GM12878 (cell line): Measurements from ENCODE around the gene SATB2. TPM values are rescaled to one million over a fixed set of nuclear protein-coding genes. Genes with fewer than 3 reads are reported as not detected.

Source experiments
- ATAC-seq: fragments of 200-7000 bp; cut with Tn5 transposase; 3 replicates; pipeline ENCODE4 v1.9.1; 2020; ENCODE audit warnings: mild to moderate bottlenecking, moderate library complexity
- BruUV-seq: library from RNA; stranded (reverse); fragments of 400-500 nt; replicated peaks from 2 replicates; lab custom pipeline; 2021; lab: Mats Ljungman, UMichigan
- CTCF ChIA-PET: fragments of 300-600 bp; sonication (Branson Sonifier 250); formaldehyde crosslinking; extraction: SDS; loops from one replicate; lab custom pipeline; 2021; ENCODE audit warnings: inconsistent platforms; lab: Yijun Ruan, JAX
- POLR2A ChIA-PET: fragments of 350-600 bp; formaldehyde crosslinking; extraction: SDS; loops from one replicate; lab custom pipeline; 2021; ENCODE audit warnings: inconsistent platforms; lab: Charles Lee
- RAD21 ChIA-PET: fragments of 300-600 bp; sonication (Branson Sonifier 250); formaldehyde crosslinking; loops from one replicate; lab custom pipeline; 2023; ENCODE audit warnings: antibody characterized with exemption; ENCODE audit not compliant: unreplicated experiment; lab: Charles Lee
- SMC1A ChIA-PET: fragments of 300-600 bp; sonication (Branson Sonifier 250); formaldehyde crosslinking; loops from one replicate; lab custom pipeline; 2023; ENCODE audit not compliant: unreplicated experiment, uncharacterized antibody; lab: Charles Lee
- DNase-seq: peaks from one replicate; pipeline ENCODE4 v3.0.0-alpha.2; 2011; ENCODE audit warnings: low read depth, low spot score
- FAIRE-seq: peaks from 3 replicates; lab custom pipeline; 2011; peaks lifted over from hg19 to GRCh38; lab: Jason Lieb, UNC
- H2AFZ ChIP-seq: 2 replicates; pipeline ENCODE4 v1.6.0; 2011; ENCODE audit warnings: low read depth, low read length, control low read depth; ENCODE audit not compliant: control insufficient read depth
- H3K27ac ChIP-seq: 2 replicates; pipeline ENCODE4 v1.5.1; 2011; ENCODE audit warnings: control low read depth; ENCODE audit not compliant: control insufficient read depth, insufficient read depth
- H3K27me3 ChIP-seq, 2 experiments: replicated peaks in 1 of 2; 2 replicates each; pipeline versions ENCODE4 v1.6.0 to v1.6.1; 2011; ENCODE audit warnings: low read length in 1 of 2; ENCODE audit not compliant: control insufficient read depth in 2 of 2, insufficient read depth in 2 of 2
- H3K36me3 ChIP-seq, 2 experiments: 2 replicates each; pipeline ENCODE4 v1.5.1; 2011; ENCODE audit warnings: low read length in 1 of 2; ENCODE audit not compliant: control insufficient read depth in 2 of 2, insufficient read depth in 2 of 2
- H3K4me1 ChIP-seq: 2 replicates; pipeline ENCODE4 v1.6.1; 2011; ENCODE audit warnings: mild to moderate bottlenecking, low read length, moderate library complexity, mixed read lengths; ENCODE audit not compliant: control insufficient read depth, insufficient read depth
- H3K4me2 ChIP-seq: 2 replicates; pipeline ENCODE4 v1.6.0; 2011; ENCODE audit warnings: control low read depth; ENCODE audit not compliant: control insufficient read depth, insufficient read depth
- H3K4me3 ChIP-seq: fragments of 200-600 bp; sonication (generic); 2 replicates; pipeline ENCODE4 v1.5.1; 2016
- H3K79me2 ChIP-seq: 2 replicates; pipeline ENCODE4 v1.6.0; 2011; ENCODE audit warnings: low read length; ENCODE audit not compliant: control insufficient read depth, insufficient read depth
- H3K9ac ChIP-seq: 2 replicates; pipeline ENCODE4 v1.8.0; 2011; ENCODE audit warnings: low read length, control low read depth, mixed read lengths; ENCODE audit not compliant: control insufficient read depth, insufficient read depth
- H3K9me3 ChIP-seq: replicated peaks from 3 replicates; pipeline ENCODE4 v1.5.1; 2011; ENCODE audit warnings: mild to moderate bottlenecking, low read length; ENCODE audit not compliant: control insufficient read depth, insufficient read depth
- H4K20me1 ChIP-seq: 2 replicates; pipeline ENCODE4 v1.6.0; 2011; ENCODE audit not compliant: control insufficient read depth, insufficient read depth
- CREB1 ChIP-seq: IDR thresholded peaks from 2 replicates; pipeline ENCODE4 v1.6.1; 2012; ENCODE audit warnings: low read depth, mild to moderate bottlenecking, inconsistent platforms
- GATAD2B ChIP-seq: fragments of 450-650 bp; conservative IDR thresholded peaks from 2 replicates; pipeline ENCODE4 v1.6.1; 2017; ENCODE audit warnings: low read depth, mild to moderate bottlenecking, moderate library complexity
- IKZF1 ChIP-seq: fragments of 450-650 bp; conservative IDR thresholded peaks from 2 replicates; pipeline ENCODE4 v1.6.1; 2017; ENCODE audit warnings: antibody characterized with exemption, mild to moderate bottlenecking
- RAD21 ChIP-seq: IDR thresholded peaks from 2 replicates; pipeline ENCODE4 v1.6.1; 2011; ENCODE audit warnings: mild to moderate bottlenecking, low read depth, low read length, moderate library complexity; ENCODE audit not compliant: insufficient read depth
- SMARCA5 ChIP-seq: fragments of 450-650 bp; IDR thresholded peaks from 2 replicates; pipeline ENCODE4 v1.6.1; 2017; ENCODE audit warnings: mild to moderate bottlenecking
- STAT1 ChIP-seq: fragments of 450-650 bp; conservative IDR thresholded peaks from 2 replicates; pipeline ENCODE4 v1.6.1; 2014; ENCODE audit warnings: antibody characterized with exemption, mild to moderate bottlenecking
- TCF3 ChIP-seq: IDR thresholded peaks from 2 replicates; pipeline ENCODE4 v1.6.1; 2012; ENCODE audit warnings: low read depth, mild to moderate bottlenecking, low read length, borderline replicate concordance; ENCODE audit not compliant: insufficient read depth
- WGBS: methylation state at CpG from one replicate; pipeline ENCODE4 v1.1.6; 2016; ENCODE audit warnings: low lambda C conversion rate; ENCODE audit not compliant: insufficient replicate concordance, insufficient coverage; ENCODE audit errors: missing lambda C conversion rate; 5-methylcytosine and 5-hydroxymethylcytosine counted together
- in situ Hi-C: fragments of 300-500 bp; cut with MboI; formaldehyde crosslinking; loops from 9 replicates; pipeline ENCODE4 v1.14.3; 2018; ENCODE audit warnings: mixed read lengths
- intact Hi-C: fragments of 100-400 bp; cut with micrococcal nuclease; formaldehyde crosslinking; loops from one replicate; pipeline ENCODE4 v1.14.2; 2022; ENCODE audit not compliant: unreplicated experiment
- polyA plus RNA-seq, 11 experiments: library from polyadenylated mRNA; depleted of rRNA in 4 of 11; unstranded in 6 of 11; stranded (reverse) in 5 of 11; fragments of >200 nt; fragmentation: Nextera tagmentation in 4 of 11; fragmentation: Illumina TruSeq in 1 of 11; extraction: Ambion mirVana in 4 of 11; extraction: Trizol in 1 of 11; gene quantifications; 1 replicate in 1 of 11; 2 replicates in 10 of 11; pipeline versions ENCODE4 v1.2.1 to v1.2.3, GENCODE V29; 2011 to 2016; ENCODE audit warnings: inconsistent platforms in 2 of 11, missing spikeins in 2 of 11, low read depth in 1 of 11
- total RNA-seq, 4 experiments: library from RNA; depleted of rRNA in 3 of 4; stranded (reverse); fragments of >200 nt in 3 of 4; fragmentation: Illumina TruSeq in 1 of 4; extraction: Trizol in 1 of 4; gene quantifications; 2 replicates each; pipeline versions ENCODE4 v1.2.1 to v1.2.3, GENCODE V29; 2013 to 2021
- TF ChIP-seq, protein P1 (sequence below): IDR thresholded peaks from 2 replicates; pipeline ENCODE4 v1.6.1; 2011; ENCODE audit warnings: mild to moderate bottlenecking, low read depth, low read length, moderate library complexity; ENCODE audit not compliant: insufficient replicate concordance
- TF ChIP-seq, protein P2 (sequence below): IDR thresholded peaks from 2 replicates; pipeline ENCODE4 v1.6.1; 2011; ENCODE audit warnings: low read depth, mild to moderate bottlenecking, low read length, moderate library complexity, borderline replicate concordance; ENCODE audit errors: extremely low read depth

Gene SATB2
- total and polyA plus RNA-seq, 10 of the 15 experiments (the other 5 are each of a cell fraction or from before 2014, with no cell fraction given), result 0.03 to 0.56 (median 0.08) TPM; not detected in 3

DNA sequence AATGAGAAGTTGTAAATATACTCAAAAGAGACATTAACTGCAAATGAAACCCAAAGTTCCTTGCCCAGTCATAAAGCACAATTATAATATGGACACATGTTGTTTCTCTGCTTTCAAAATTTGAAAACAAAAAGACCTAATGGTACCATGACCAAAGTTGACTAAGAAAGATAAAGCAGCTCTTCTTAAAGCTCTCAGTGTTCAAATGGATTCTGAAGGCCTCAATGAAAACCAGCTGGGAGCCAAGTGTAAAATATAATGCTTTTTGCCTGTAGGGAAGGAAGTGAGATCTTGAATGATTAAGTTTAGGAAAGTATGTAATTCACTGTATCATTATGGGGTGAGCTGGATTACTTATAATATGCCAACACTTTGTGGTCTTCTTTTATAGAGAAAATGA lies 178.6 kb downstream of the SATB2 start (continued):
- TF ChIP-seq, protein P1, sequence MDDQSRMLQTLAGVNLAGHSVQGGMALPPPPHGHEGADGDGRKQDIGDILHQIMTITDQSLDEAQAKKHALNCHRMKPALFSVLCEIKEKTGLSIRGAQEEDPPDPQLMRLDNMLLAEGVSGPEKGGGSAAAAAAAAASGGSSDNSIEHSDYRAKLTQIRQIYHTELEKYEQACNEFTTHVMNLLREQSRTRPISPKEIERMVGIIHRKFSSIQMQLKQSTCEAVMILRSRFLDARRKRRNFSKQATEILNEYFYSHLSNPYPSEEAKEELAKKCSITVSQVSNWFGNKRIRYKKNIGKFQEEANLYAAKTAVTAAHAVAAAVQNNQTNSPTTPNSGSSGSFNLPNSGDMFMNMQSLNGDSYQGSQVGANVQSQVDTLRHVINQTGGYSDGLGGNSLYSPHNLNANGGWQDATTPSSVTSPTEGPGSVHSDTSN, result no peak

DNA sequence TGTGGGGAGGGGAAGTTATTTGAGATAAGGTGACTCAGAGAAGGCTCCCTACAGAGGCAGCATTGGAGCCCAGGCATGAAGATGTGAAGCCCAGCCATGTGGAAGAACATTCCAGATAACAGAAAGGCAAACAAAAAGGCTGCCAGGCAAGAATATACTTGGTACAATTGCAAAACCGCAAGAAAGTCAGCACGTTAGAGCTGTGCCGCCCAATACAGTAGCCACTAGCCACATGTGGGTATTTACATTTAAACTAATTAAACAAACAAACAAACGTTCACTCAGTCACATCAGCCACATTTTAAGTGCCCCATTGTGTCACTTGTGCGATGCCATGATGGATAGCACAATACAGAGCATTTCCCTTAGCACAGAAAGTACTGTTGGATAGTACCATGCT lies 179.6 kb downstream of the SATB2 start:
- no peaks in the 10 kb centered on the region for H3K36me3 ChIP-seq
- H2AFZ ChIP-seq, result no peak overlapping the region
- FAIRE-seq (no peak), DNase-seq (no peak), ATAC-seq (no peak)
- H3K4me3 ChIP-seq, result no peak overlapping the region
- no peak overlapping the region for H3K4me2 ChIP-seq
- H4K20me1 ChIP-seq, result no peaks in the 10 kb centered on the region
- ChIA-PET POLR2A (no interaction called here), RAD21 (no interaction called here), CTCF (interaction anchor here (1.0 kb wide), 1 partner anchor 969 kb away, joined by 3 read pairs; no protein-coding TSS in a partner anchor), SMC1A (interaction anchor here (1.4 kb wide), 1 partner anchor 11 kb away, joined by 3 read pairs; no protein-coding TSS in a partner anchor)
- no peaks in the 10 kb centered on the region for H3K79me2 ChIP-seq
- no TSS peak for BruUV-seq
- in situ Hi-C loops (no loop called here), intact Hi-C loops (no loop called here)
- 29% methylated on average over 5 of the region's 5 CpGs for WGBS
- no peak overlapping the region for H3K9ac ChIP-seq
- no peaks in the 10 kb centered on the region for H3K27me3 ChIP-seq
- H3K27ac ChIP-seq, result no peak overlapping the region
- TF ChIP-seq, protein P2, sequence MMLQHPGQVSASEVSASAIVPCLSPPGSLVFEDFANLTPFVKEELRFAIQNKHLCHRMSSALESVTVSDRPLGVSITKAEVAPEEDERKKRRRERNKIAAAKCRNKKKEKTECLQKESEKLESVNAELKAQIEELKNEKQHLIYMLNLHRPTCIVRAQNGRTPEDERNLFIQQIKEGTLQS, result no peak
- TF ChIP-seq GATAD2B, result no peak
- TF ChIP-seq CREB1, result no peak
- no peak for TF ChIP-seq TCF3
- TF ChIP-seq SMARCA5, result no peak
- no peak for TF ChIP-seq IKZF1
- TF ChIP-seq STAT1, result no peak
- no peak for TF ChIP-seq RAD21
- H3K4me1 ChIP-seq, result no peaks in the 10 kb centered on the region
- no peaks in the 10 kb centered on the region for H3K9me3 ChIP-seq
